Measurements from ENCODE around the gene KCTD16.

KCTD16 gene

GRCh38 chr5:144170276-144171024 lies at the start of gene KCTD16, which contains the start of gene YIPF5:
Gene KCTD16 (plus strand): TSS chr5:144170873.
Gene YIPF5 (minus strand): TSS chr5:144170659. CDS start chr5:144169955, 704 bp downstream.
- DNase-seq = peak; percentile 97

- DNase-seq = no peak
Measured at GRCh38 chr5:144121577-144121976, 49.1 kb upstream of the KCTD16 start.

DNA sequence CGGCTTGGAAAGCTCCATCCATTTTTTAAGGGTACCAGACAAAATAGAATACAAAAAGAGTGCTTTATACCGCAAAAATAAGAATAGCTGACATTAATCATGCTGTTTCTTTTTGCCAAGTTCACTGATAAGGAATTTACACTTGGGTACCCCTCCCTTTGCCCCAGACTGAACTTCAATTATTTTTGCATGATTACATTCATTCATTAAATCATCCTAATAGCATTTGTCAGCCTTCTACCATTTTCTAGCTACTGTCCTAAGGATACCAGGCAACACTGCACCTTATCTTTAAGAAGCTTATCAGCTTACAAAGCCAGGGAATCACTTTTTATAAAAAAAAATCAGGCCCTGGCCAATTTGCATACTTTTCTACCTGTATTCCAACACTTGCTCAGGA lies 48.6 kb upstream of the KCTD16 start:
- DNase-seq = no peak

DNA sequence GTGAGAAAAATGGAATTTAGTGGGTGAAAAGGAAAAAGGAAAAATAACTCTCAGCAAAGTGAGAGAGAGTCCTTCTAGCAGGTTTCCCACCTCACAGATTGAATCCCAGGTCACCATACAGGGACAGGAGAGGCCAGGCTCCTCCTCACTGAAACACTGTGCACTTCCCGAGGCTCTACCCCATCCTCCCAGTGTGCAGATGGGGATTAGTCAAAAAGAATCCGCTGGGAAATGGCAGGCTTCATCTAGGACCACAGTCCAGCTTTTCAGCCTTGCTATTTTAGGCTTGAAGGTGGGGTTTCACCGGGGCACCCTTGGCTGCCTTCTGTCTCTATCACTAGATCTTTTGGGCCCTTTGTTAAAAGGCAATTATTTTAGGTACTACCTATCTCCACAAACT lies 48.0 kb upstream of the KCTD16 start:
- no peak for DNase-seq

- DNase-seq = no peak
Measured at GRCh38 chr5:144125163-144125726, 45.4 kb upstream of the KCTD16 start.

GRCh38 chr5:144126707-144127106 lies 44.0 kb upstream of the KCTD16 start:
- DNase-seq = no peak

DNA sequence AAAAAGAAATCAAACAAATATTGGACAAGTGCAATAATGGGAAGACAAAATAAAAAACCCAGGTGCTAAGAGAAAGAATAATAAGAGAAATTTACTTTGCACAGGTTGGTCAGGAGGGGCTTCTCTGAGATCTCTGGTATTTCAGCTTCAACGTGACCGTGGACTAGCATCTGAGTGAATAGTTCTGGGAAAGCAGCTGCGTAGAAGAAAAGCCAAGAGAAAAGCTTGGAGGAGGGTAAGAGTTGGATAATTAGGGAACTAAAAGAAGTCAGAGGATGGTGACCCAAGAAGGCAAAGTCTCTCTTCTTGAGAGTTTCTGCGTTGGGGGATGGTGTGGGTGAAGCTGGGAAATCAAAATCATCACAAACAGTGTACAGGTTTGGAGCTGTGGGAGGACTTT lies 41.8 kb upstream of the KCTD16 start:
- DNase-seq = no peak

- DNase-seq = no peak
Measured at GRCh38 chr5:144130306-144130705, 40.4 kb upstream of the KCTD16 start.

DNA sequence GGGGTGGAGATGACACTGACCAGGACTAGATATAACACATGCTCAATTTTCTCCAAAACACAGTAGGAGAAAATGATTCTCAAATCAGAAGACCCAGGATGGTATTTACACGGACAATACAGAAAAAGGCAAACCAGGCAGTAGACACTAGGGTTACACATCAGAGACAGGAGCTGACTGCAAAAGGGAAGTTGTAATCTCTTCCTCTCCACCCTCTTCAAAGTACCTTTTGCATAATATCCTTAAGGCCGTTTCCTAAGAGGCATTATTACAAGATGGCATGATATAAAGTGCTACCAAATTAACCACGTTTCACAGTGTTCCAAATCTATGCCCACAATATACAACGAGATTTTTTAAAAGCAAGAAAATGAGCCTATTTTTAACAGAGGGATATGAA lies 39.4 kb upstream of the KCTD16 start:
- peak; percentile 3 for DNase-seq

- DNase-seq = no peak
Measured at GRCh38 chr5:144133050-144133633, 37.5 kb upstream of the KCTD16 start.

GRCh38 chr5:144134194-144134826 lies 36.4 kb upstream of the KCTD16 start:
- no peak for DNase-seq

DNA sequence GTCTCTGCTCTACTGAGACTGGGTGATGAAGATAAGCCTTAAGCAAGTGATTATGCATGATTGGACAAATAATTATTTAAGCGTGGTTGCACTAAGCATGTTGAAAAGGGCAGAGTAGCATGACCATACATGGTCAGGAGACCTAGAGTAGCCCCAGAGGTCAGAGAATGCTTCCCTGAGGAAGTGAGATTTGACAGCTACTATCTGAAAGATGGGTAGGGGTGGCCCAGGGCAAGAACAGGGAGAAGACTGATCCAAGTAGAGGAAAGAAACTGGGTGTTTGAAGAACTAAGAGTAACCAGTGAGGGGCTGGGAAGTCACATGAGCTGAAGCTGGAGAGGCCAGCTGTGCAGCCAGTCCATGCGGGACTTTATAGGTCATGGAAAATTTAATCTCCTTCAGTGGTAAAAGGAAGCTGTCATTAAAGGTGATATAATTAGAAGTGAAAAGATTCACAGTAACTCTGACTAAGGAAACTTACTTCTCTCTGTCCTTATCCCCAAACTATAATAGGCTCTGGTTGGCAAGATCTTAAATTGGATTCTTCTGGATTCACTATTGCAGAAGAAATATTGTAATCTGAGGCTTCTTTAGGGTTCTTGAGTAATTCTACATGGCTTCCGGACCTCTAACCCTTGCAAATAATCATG lies 35.4 kb upstream of the KCTD16 start:
- DNase-seq = no peak

DNA sequence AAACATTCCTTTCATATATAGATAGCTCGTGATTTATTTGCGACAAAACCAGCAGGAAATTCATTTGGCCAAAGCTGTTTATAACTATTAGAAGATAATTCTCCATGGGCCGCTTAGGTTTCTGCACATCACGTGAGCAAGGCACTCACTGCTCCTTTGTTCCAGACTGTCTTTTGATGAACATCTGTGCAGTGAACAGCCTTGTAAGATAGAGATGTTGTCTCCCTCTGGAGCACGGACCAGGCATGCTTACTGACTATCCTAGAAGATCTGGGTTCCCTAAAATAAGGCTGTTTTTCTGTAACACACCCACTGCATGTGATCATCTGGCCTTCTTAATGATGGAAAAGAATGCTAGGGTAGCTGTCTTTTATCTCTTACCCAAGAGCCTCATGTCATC lies 31.1 kb upstream of the KCTD16 start:
- DNase-seq = no peak

GRCh38 chr5:144141585-144141984 lies 29.1 kb upstream of the KCTD16 start:
- no peak for DNase-seq

GRCh38 chr5:144142139-144142823 lies 28.4 kb upstream of the KCTD16 start:
- peak; percentile 16 for DNase-seq

GRCh38 chr5:144142824-144143162 lies 27.9 kb upstream of the KCTD16 start:
- no peak for DNase-seq

GRCh38 chr5:144143625-144144024 lies 27.0 kb upstream of the KCTD16 start:
- no peak for DNase-seq

DNA sequence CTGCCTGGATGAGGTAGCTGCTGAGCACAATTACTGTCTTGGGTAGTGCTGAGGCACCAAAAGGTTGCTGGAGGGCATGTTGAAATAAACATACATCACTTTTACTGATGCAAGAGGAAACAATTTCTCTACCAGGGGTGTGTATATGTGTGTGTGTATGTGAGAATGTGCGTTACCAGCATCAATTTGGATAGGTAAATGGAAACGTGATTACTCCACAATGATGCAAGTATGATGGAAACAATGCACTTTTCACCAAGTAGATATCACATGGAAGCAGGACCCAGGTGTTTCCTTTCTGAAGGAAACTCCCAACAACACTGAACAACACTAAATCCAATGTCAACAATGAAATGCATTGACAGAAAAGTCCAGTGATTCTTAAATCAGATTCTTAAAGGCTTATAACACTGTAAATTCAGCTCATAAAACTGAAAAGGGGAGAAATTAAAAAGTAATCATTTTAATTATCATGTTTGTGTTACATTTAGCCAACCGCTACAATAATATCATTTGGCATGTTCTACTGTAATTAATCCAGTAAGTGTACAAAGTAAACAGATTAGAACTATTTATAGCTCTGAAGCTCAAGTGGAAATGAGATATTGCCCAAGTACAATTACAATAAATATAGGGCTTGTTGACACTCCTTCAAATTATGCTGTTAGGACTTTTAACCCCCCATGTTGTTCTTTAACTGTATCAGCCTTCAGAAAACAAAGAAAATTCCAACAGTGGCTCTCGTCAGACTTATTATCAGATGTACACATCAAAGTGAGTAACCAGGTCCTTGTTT lies 25.5 kb upstream of the KCTD16 start:
- no peak for DNase-seq

GRCh38 chr5:144151026-144151425 lies 19.6 kb upstream of the KCTD16 start:
- DNase-seq = no peak

DNA sequence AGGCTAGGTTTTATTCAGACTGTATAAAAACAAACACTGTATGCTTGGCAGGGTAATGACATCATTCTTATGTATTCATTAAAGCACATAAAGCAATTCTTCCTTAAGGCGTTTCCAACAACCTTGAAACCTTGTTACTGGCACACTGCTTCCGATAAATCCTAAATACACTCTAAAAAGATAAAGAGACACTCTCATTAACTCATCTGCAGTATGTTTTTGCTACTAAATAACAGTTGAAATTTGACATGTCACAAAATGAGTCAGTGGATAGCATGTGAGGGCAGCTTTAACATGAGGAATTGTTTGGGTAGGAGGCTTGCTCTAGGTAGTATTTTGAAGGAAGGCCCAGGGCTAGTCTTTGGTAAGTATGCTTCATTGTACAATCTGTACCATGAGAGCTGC lies 13.9 kb upstream of the KCTD16 start:
- no peak for DNase-seq

GRCh38 chr5:144162686-144163085 lies 8.0 kb upstream of the KCTD16 start:
- DNase-seq = no peak

GRCh38 chr5:144166696-144167095 lies 4.0 kb upstream of the KCTD16 start:
- DNase-seq = no peak

All from suppressor macrophage treated with lipopolysaccharide for 4 hours (primary cell).